Karpas-422 (cell line): Measurements from ENCODE around the gene PPP2R3B. TPM values are rescaled to one million over a fixed set of nuclear protein-coding genes. Genes with fewer than 3 reads are reported as not detected.

Source experiments
- DNase-seq: peaks from one replicate; pipeline ENCODE4 v3.0.0-alpha.2; 2015
- H2AFZ ChIP-seq: fragments of 200-600 bp; sonication (generic); 2 replicates; pipeline ENCODE4 v1.6.1; 2014; ENCODE audit warnings: antibody characterized with exemption, low read length, mixed read lengths
- H3K27ac ChIP-seq: fragments of 200-600 bp; sonication (generic); 2 replicates; pipeline ENCODE4 v1.5.1; 2014; ENCODE audit warnings: mild to moderate bottlenecking, low read length, moderate library complexity
- H3K27me3 ChIP-seq: fragments of 200-600 bp; sonication (generic); 2 replicates; pipeline ENCODE4 v1.6.1; 2014; ENCODE audit warnings: low read length, mixed read lengths
- H3K36me3 ChIP-seq: fragments of 200-600 bp; sonication (generic); 2 replicates; pipeline ENCODE4 v1.6.1; 2014; ENCODE audit warnings: low read length, mixed read lengths; ENCODE audit not compliant: insufficient read depth
- H3K4me1 ChIP-seq: fragments of 200-600 bp; sonication (generic); 2 replicates; pipeline ENCODE4 v1.6.1; 2014; ENCODE audit warnings: mild to moderate bottlenecking, low read length, mixed read lengths
- H3K4me2 ChIP-seq: fragments of 200-600 bp; sonication (generic); 2 replicates; pipeline ENCODE4 v1.6.1; 2014; ENCODE audit warnings: low read length, low read depth, mild to moderate bottlenecking; ENCODE audit not compliant: poor library complexity, severe bottlenecking
- H3K4me3 ChIP-seq: fragments of 200-600 bp; sonication (generic); 2 replicates; pipeline ENCODE4 v1.5.1; 2014; ENCODE audit warnings: mild to moderate bottlenecking, antibody characterized with exemption, low read length, mixed read lengths
- H3K79me2 ChIP-seq: fragments of 200-600 bp; sonication (generic); 2 replicates; pipeline ENCODE4 v1.6.1; 2014; ENCODE audit warnings: mild to moderate bottlenecking, low read length, mixed read lengths
- H3K9ac ChIP-seq: fragments of 200-600 bp; sonication (generic); 2 replicates; pipeline ENCODE4 v1.6.0; 2014; ENCODE audit warnings: low read length
- H3K9me2 ChIP-seq: fragments of 200-600 bp; sonication (generic), shearing (Covaris generic); replicated peaks from 2 replicates; pipeline ENCODE4 v1.6.0; 2014; ENCODE audit warnings: mild to moderate bottlenecking, low read length, moderate library complexity; ENCODE audit not compliant: insufficient read depth
- H3K9me3 ChIP-seq: fragments of 300-700, 200-600 bp; sonication (generic); 2 replicates; pipeline ENCODE4 v1.6.1; 2014; ENCODE audit warnings: low read length, mixed read lengths
- H4K20me1 ChIP-seq: fragments of 200-600 bp; sonication (generic); 2 replicates; pipeline ENCODE4 v1.6.1; 2014; ENCODE audit warnings: mild to moderate bottlenecking, antibody characterized with exemption, low read length, low read depth; ENCODE audit not compliant: insufficient read depth
- total RNA-seq: library from RNA; depleted of rRNA; stranded (reverse); fragments of >200 nt; shearing (Covaris generic); gene quantifications from 2 replicates; pipeline ENCODE4 v1.2.3, GENCODE V29; 2014; ENCODE audit warnings: low replicate concordance

Gene PPP2R3B
- total RNA-seq, 1 experiment from 2014 or later: 23.2 TPM

- peaks cover 28% of the 10 kb centered on the region for H3K79me2 ChIP-seq
- H2AFZ ChIP-seq: no peak overlapping the region
- no peaks in the 10 kb centered on the region for H3K27me3 ChIP-seq
- H3K4me2 ChIP-seq: no peak overlapping the region
- no peak for DNase-seq
- no peaks in the 10 kb centered on the region for H3K9me2 ChIP-seq
- H3K9me3 ChIP-seq: no peaks in the 10 kb centered on the region
- peaks cover 7% of the 10 kb centered on the region; the same call in 1 of the 2 replicates for H4K20me1 ChIP-seq
- no peak overlapping the region for H3K9ac ChIP-seq
- H3K4me1 ChIP-seq: peaks cover 17% of the 10 kb centered on the region
- no peak overlapping the region for H3K27ac ChIP-seq
- H3K36me3 ChIP-seq: peaks cover 11% of the 10 kb centered on the region
- H3K4me3 ChIP-seq: peak overlapping the region; percentile 25; the same call in 1 of the 2 replicates
Observed at GRCh38 chrX:317424-318067, 69.2 kb downstream of the PPP2R3B start.

- H3K9me3 ChIP-seq: no peaks in the 10 kb centered on the region
- no peak overlapping the region for H2AFZ ChIP-seq
- peaks cover 28% of the 10 kb centered on the region for H3K79me2 ChIP-seq
- no peak overlapping the region for H3K9ac ChIP-seq
- no peak overlapping the region for H3K27ac ChIP-seq
- peaks cover 7% of the 10 kb centered on the region; the same call in 1 of the 2 replicates for H4K20me1 ChIP-seq
- H3K9me2 ChIP-seq: no peaks in the 10 kb centered on the region
- DNase-seq: no peak
- peak overlapping the region; percentile 25; the same call in 1 of the 2 replicates for H3K4me3 ChIP-seq
- peaks cover 15% of the 10 kb centered on the region for H3K36me3 ChIP-seq
- no peak overlapping the region for H3K4me2 ChIP-seq
- peaks cover 16% of the 10 kb centered on the region for H3K4me1 ChIP-seq
- H3K27me3 ChIP-seq: no peaks in the 10 kb centered on the region
Observed at GRCh38 chrX:316351-317325, 70.1 kb downstream of the PPP2R3B start.

- no peak overlapping the region for H2AFZ ChIP-seq
- no peaks in the 10 kb centered on the region for H3K9me3 ChIP-seq
- no peaks in the 10 kb centered on the region for H3K27me3 ChIP-seq
- H4K20me1 ChIP-seq: peaks cover 7% of the 10 kb centered on the region; the same call in 1 of the 2 replicates
- peaks cover 6% of the 10 kb centered on the region for H3K4me1 ChIP-seq
- H3K9me2 ChIP-seq: no peaks in the 10 kb centered on the region
- no peak overlapping the region for H3K4me3 ChIP-seq
- no peak for DNase-seq
- no peak overlapping the region for H3K9ac ChIP-seq
- H3K27ac ChIP-seq: no peak overlapping the region
- no peak overlapping the region for H3K4me2 ChIP-seq
- peaks cover 21% of the 10 kb centered on the region for H3K79me2 ChIP-seq
- peaks cover 15% of the 10 kb centered on the region for H3K36me3 ChIP-seq
Observed at GRCh38 chrX:314781-315595, 71.7 kb downstream of the PPP2R3B start.

GRCh38 chrX:314049-314448 is 72.7 kb downstream of the PPP2R3B start:
- H3K9me3 ChIP-seq: no peaks in the 10 kb centered on the region
- H3K27me3 ChIP-seq: no peaks in the 10 kb centered on the region
- H3K36me3 ChIP-seq: peaks cover 15% of the 10 kb centered on the region
- H3K79me2 ChIP-seq: peaks cover 13% of the 10 kb centered on the region
- no peak for DNase-seq
- H3K4me3 ChIP-seq: no peak overlapping the region
- H3K9ac ChIP-seq: no peak overlapping the region
- H3K9me2 ChIP-seq: no peaks in the 10 kb centered on the region
- no peak overlapping the region for H3K4me2 ChIP-seq
- no peak overlapping the region for H3K27ac ChIP-seq
- H2AFZ ChIP-seq: no peak overlapping the region
- H4K20me1 ChIP-seq: peaks cover 7% of the 10 kb centered on the region; the same call in 1 of the 2 replicates
- H3K4me1 ChIP-seq: peaks cover 6% of the 10 kb centered on the region

GRCh38 chrX:313546-313945 is 73.2 kb downstream of the PPP2R3B start:
- Histone ChIP-seq H3K9me2 (no peaks in the 10 kb centered on the region), H3K9ac (no peak overlapping the region), H3K27ac (no peak overlapping the region), H3K4me3 (no peak overlapping the region), H3K4me2 (no peak overlapping the region), H3K9me3 (no peaks in the 10 kb centered on the region), H4K20me1 (peaks cover 7% of the 10 kb centered on the region; the same call in 1 of the 2 replicates), H2AFZ (no peak overlapping the region), H3K79me2 (peaks cover 13% of the 10 kb centered on the region), H3K4me1 (peaks cover 6% of the 10 kb centered on the region), H3K27me3 (no peaks in the 10 kb centered on the region), H3K36me3 (peaks cover 15% of the 10 kb centered on the region)
- DNase-seq: no peak

- Histone ChIP-seq H4K20me1 (peaks cover 7% of the 10 kb centered on the region; the same call in 1 of the 2 replicates), H3K79me2 (peaks cover 13% of the 10 kb centered on the region), H3K27ac (no peak overlapping the region), H2AFZ (no peak overlapping the region), H3K36me3 (peaks cover 15% of the 10 kb centered on the region), H3K9me3 (no peaks in the 10 kb centered on the region), H3K4me3 (no peak overlapping the region), H3K9ac (no peak overlapping the region), H3K4me1 (peaks cover 6% of the 10 kb centered on the region), H3K27me3 (no peaks in the 10 kb centered on the region), H3K9me2 (no peaks in the 10 kb centered on the region), H3K4me2 (no peak overlapping the region)
- DNase-seq: no peak
Observed at GRCh38 chrX:312621-313331, 73.9 kb downstream of the PPP2R3B start.

GRCh38 chrX:311156-312129 is 75.3 kb downstream of the PPP2R3B start:
- Histone ChIP-seq H3K27me3 (no peaks in the 10 kb centered on the region), H3K27ac (no peak overlapping the region), H3K79me2 (peaks cover 10% of the 10 kb centered on the region), H2AFZ (no peak overlapping the region), H3K9me2 (no peaks in the 10 kb centered on the region), H3K4me3 (no peak overlapping the region), H3K4me1 (no peaks in the 10 kb centered on the region), H3K4me2 (no peak overlapping the region), H4K20me1 (no peaks in the 10 kb centered on the region; the same call in 1 of the 2 replicates), H3K36me3 (peaks cover 17% of the 10 kb centered on the region), H3K9ac (no peak overlapping the region), H3K9me3 (no peaks in the 10 kb centered on the region)
- no peak for DNase-seq
